Measurements from ENCODE around the gene C12orf43.
A peak's percentile ranks its signal among the peaks of the same experiment; 100 is the strongest.

The C12orf43 gene

GRCh38 chr12:120959111-120959878 is 57.0 kb downstream of the C12orf43 start:
- peak overlapping the region; percentile 34 for H3K4me3 ChIP-seq (ENCODE audit: low read length)
- DNase-seq (ENCODE audit: low read depth, low spot score) = no peak

GRCh38 chr12:120956579-120957300 is 59.5 kb downstream of the C12orf43 start:
- DNase-seq (ENCODE audit: low read depth, low spot score) = no peak
- no peak overlapping the region for H3K4me3 ChIP-seq (ENCODE audit: low read length)

- H3K4me3 ChIP-seq (ENCODE audit: low read length) = no peak overlapping the region
- DNase-seq (ENCODE audit: low read depth, low spot score) = no peak
These were observed 61.1 kb downstream of the C12orf43 start for GRCh38 chr12:120955232-120955631.

GRCh38 chr12:120950807-120951206 is 65.5 kb downstream of the C12orf43 start:
- H3K4me3 ChIP-seq (ENCODE audit: low read length) = no peak overlapping the region
- no peak for DNase-seq (ENCODE audit: low read depth, low spot score)
